Suppressor macrophage treated with lipopolysaccharide for 4 hours (primary cell): ENCODE results near the gene DHRSX.
"Not testable (repeated sequence)": the region's sequence is repeated elsewhere in the genome, so short reads cannot be mapped to it uniquely, and the experiment has no call there.

Experiments used
- DNase-seq: peaks from one replicate; pipeline ENCODE4 v3.0.0-alpha.2; 2020

DHRSX gene

GRCh38 chrX:2423899-2424298, 76.9 kb downstream of the DHRSX start:
- no peak for DNase-seq

- DNase-seq: no peak
These were observed 77.5 kb downstream of the DHRSX start for GRCh38 chrX:2423282-2423681.

- DNase-seq: not testable (repeated sequence)
These were observed 81.4 kb downstream of the DHRSX start for GRCh38 chrX:2419418-2419817.

- no peak for DNase-seq
These were observed 82.8 kb downstream of the DHRSX start for GRCh38 chrX:2418000-2418399.

GRCh38 chrX:2416851-2417604, 83.7 kb downstream of the DHRSX start:
- DNase-seq: peak; percentile 35

- DNase-seq: no peak
These were observed 86.4 kb downstream of the DHRSX start for GRCh38 chrX:2414384-2414783.

- DNase-seq: no peak
These were observed 86.8 kb downstream of the DHRSX start for GRCh38 chrX:2413969-2414368.

GRCh38 chrX:2412131-2412530, 88.6 kb downstream of the DHRSX start:
- DNase-seq: no peak

- DNase-seq: no peak
These were observed 90.3 kb downstream of the DHRSX start for GRCh38 chrX:2410279-2411020.

GRCh38 chrX:2409796-2410195, 91.0 kb downstream of the DHRSX start:
- no peak for DNase-seq

- no peak for DNase-seq
These were observed 91.9 kb downstream of the DHRSX start for GRCh38 chrX:2408856-2409255.

GRCh38 chrX:2406891-2407518, 93.8 kb downstream of the DHRSX start:
- no peak for DNase-seq

GRCh38 chrX:2404776-2405175, 96.0 kb downstream of the DHRSX start:
- DNase-seq: no peak

GRCh38 chrX:2402361-2402690, 98.5 kb downstream of the DHRSX start:
- no peak for DNase-seq

- DNase-seq: no peak
These were observed 99.0 kb downstream of the DHRSX start for GRCh38 chrX:2401590-2402360.

GRCh38 chrX:2401201-2401589, 99.6 kb downstream of the DHRSX start:
- DNase-seq: no peak

GRCh38 chrX:2398064-2398656, 102.6 kb downstream of the DHRSX start:
- DNase-seq: no peak

GRCh38 chrX:2397229-2398063, 103.3 kb downstream of the DHRSX start:
- DNase-seq: no peak

- no peak for DNase-seq
These were observed 105.3 kb downstream of the DHRSX start for GRCh38 chrX:2395261-2395992.

GRCh38 chrX:2391869-2392606, 108.7 kb downstream of the DHRSX start:
- DNase-seq: no peak

- no peak for DNase-seq
These were observed 110.0 kb downstream of the DHRSX start for GRCh38 chrX:2390754-2391153.
